NCI-H2081 (cell line): ENCODE data around the gene KRTAP10-9.
"Not testable (repeated sequence)": the region's sequence is repeated elsewhere in the genome, so short reads cannot be mapped to it uniquely, and the experiment has no call there.

Experiments used
- DNase-seq, 2 experiments: peaks; one replicate each; lab custom pipeline; 2025; lab: John Stamatoyannopoulos, UW

Gene KRTAP10-9

GRCh38 chr21:44615466-44615865, 11.4 kb upstream of the KRTAP10-9 start:
- DNase-seq, result no peak

GRCh38 chr21:44615911-44616590, 10.8 kb upstream of the KRTAP10-9 start:
- no peak for DNase-seq

GRCh38 chr21:44616591-44616926, 10.3 kb upstream of the KRTAP10-9 start:
- no peak for DNase-seq

- DNase-seq, result no peak
These were observed 9.8 kb upstream of the KRTAP10-9 start for GRCh38 chr21:44617071-44617501.

GRCh38 chr21:44618504-44618903, 8.4 kb upstream of the KRTAP10-9 start:
- no peak for DNase-seq

- no peak for DNase-seq
These were observed 8.0 kb upstream of the KRTAP10-9 start for GRCh38 chr21:44618909-44619308.

- DNase-seq, result no peak
These were observed 7.0 kb upstream of the KRTAP10-9 start for GRCh38 chr21:44619886-44620285.

GRCh38 chr21:44623575-44623974, 3.3 kb upstream of the KRTAP10-9 start:
- DNase-seq, result no peak

GRCh38 chr21:44625756-44626155, 1.1 kb upstream of the KRTAP10-9 start:
- DNase-seq, result no peak

GRCh38 chr21:44626262-44626661, 631 bp upstream of the KRTAP10-9 start:
- DNase-seq, result no peak

GRCh38 chr21:44627181-44627822, 409 bp downstream of the KRTAP10-9 start:
- DNase-seq, result not testable (repeated sequence)

- not testable (repeated sequence) for DNase-seq
These were observed 939 bp downstream of the KRTAP10-9 start for GRCh38 chr21:44627831-44628233.

- no peak for DNase-seq
These were observed 2.0 kb downstream of the KRTAP10-9 start for GRCh38 chr21:44628707-44629391.

GRCh38 chr21:44630440-44630839, 3.5 kb downstream of the KRTAP10-9 start:
- no peak for DNase-seq

GRCh38 chr21:44632067-44632466, 5.2 kb downstream of the KRTAP10-9 start:
- no peak for DNase-seq

- DNase-seq, result no peak
These were observed 9.5 kb downstream of the KRTAP10-9 start for GRCh38 chr21:44636209-44637017.

- peak in 1 of 2 experiments; percentile 6 for DNase-seq
These were observed 10.3 kb downstream of the KRTAP10-9 start, which contains the start of gene KRTAP10-10 for GRCh38 chr21:44637018-44637850. KRTAP10-10 (plus strand) TSS chr21:44637356; CDS start chr21:44637418, 62 bp downstream.

- DNase-seq, result not testable (repeated sequence)
These were observed 11.0 kb downstream of the KRTAP10-9 start for GRCh38 chr21:44637851-44638348.

GRCh38 chr21:44638506-44639330, 11.8 kb downstream of the KRTAP10-9 start:
- not testable (repeated sequence) for DNase-seq

- no peak for DNase-seq
These were observed 12.4 kb downstream of the KRTAP10-9 start for GRCh38 chr21:44639331-44639655.
